ENCODE measurements around the gene GRHPR. TPM values are rescaled to one million over a fixed set of nuclear protein-coding genes. Genes with fewer than 3 reads are reported as not detected.

Gene GRHPR
- total and polyA plus RNA-seq, 2 of the 8 experiments (the other 6 are each of a cell fraction or from before 2014, with no cell fraction given): 97.0 to 201 TPM

DNA sequence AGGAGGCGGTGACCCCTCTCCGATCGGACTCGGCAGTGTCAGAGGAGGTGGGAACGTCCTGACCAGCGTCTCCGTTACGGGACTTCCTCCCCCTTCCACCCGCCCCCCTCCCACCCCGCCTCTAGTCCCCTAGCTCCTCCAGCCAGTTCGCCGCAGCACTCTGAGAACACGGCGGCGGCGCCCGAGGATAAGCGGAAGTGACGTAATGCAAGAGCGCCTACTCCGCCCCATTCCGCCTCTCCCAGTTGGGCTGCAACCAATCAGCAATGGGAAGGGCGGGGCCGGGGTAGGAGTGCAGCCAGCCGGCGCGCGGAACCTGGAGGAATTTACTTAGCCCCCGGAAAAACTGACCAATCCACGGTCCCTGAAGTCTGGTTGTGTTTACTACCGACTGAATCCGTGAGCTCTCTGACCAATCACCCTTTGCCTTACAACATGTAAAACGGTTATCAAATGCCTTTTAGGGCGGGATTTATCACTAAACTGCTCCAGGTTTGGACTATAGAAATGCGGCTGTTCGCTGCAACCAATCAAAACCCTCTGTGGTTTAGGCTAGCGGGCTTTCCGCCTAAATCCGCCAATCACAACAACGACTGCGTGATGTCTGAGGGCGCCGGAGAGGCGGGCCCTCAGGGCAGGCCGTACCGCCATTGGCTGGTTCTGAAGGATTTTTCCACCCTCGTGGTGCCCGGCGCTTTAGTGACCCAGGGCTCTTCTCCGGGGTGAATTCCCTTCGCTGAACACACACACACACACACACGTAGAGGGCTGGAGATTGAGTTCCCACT, 42.9 kb downstream of the GRHPR start, which contains the start of gene ZBTB5 (continued):
- TF ChIP-seq EZH2 (IDR thresholded peaks at IDR 0.05; ENCODE audit: low read depth, low read length, severe bottlenecking) (no peak), NRF1 (IDR thresholded peaks at IDR 0.05; ENCODE audit: low read depth, low read length) (no peak), PHF8 (conservative IDR thresholded peaks at IDR 0.05; ENCODE audit: low read depth, low read length) (peak; percentile 9; the same call in 1 of the 2 replicates), POLR2AphosphoS5 (IDR thresholded peaks at IDR 0.05; ENCODE audit: low read depth, low read length) (peak; percentile 79), BCL11A (IDR thresholded peaks at IDR 0.05; ENCODE audit: low read depth in 2 of 2, low read length in 2 of 2) (no peak), RXRA (IDR thresholded peaks at IDR 0.05; ENCODE audit: insufficient read depth, low read depth, low read length) (no peak), SIN3A (conservative IDR thresholded peaks at IDR 0.05 in 1 of 2, IDR thresholded peaks at IDR 0.05 in 1 of 2; ENCODE audit: low read depth in 1 of 2, low read length in 2 of 2) (no peak), TAF7 (optimal IDR thresholded peaks at IDR 0.05; ENCODE audit: borderline replicate concordance, low read depth, low read length) (peak; percentile 71)
- TF ChIP-seq, protein P1, sequence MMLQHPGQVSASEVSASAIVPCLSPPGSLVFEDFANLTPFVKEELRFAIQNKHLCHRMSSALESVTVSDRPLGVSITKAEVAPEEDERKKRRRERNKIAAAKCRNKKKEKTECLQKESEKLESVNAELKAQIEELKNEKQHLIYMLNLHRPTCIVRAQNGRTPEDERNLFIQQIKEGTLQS (IDR thresholded peaks at IDR 0.05; ENCODE audit: insufficient read depth, low read depth, low read length): peak; percentile 40; the same call in 1 of the 2 replicates

Measured in H1 (cell line).